ENCODE data around the gene PRR16.
"Not testable (repeated sequence)": the region's sequence is repeated elsewhere in the genome, so short reads cannot be mapped to it uniquely, and the experiment has no call there.

PRR16 gene

GRCh38 chr5:120682851-120683250, 218.8 kb downstream of the PRR16 start:
- no peak for DNase-seq

GRCh38 chr5:120683580-120683979, 219.5 kb downstream of the PRR16 start:
- no peak for DNase-seq

- DNase-seq: no peak
These were observed 220.1 kb downstream of the PRR16 start for GRCh38 chr5:120684213-120684612.

- no peak for DNase-seq
These were observed 220.8 kb downstream of the PRR16 start for GRCh38 chr5:120684749-120685415.

GRCh38 chr5:120690621-120691407, 226.7 kb downstream of the PRR16 start:
- no peak for DNase-seq

- DNase-seq: no peak
These were observed 228.2 kb downstream of the PRR16 start for GRCh38 chr5:120692325-120692724.

GRCh38 chr5:120695368-120695880, 231.3 kb downstream of the PRR16 start:
- DNase-seq: no peak

GRCh38 chr5:120697147-120697546, 233.0 kb downstream of the PRR16 start:
- no peak for DNase-seq

- DNase-seq: not testable (repeated sequence)
These were observed 233.7 kb downstream of the PRR16 start for GRCh38 chr5:120697670-120698327.

- not testable (repeated sequence) for DNase-seq
These were observed 236.6 kb downstream of the PRR16 start for GRCh38 chr5:120700653-120701052.

- not testable (repeated sequence) for DNase-seq
These were observed 238.9 kb downstream of the PRR16 start for GRCh38 chr5:120702817-120703538.

GRCh38 chr5:120703918-120704587, 240.0 kb downstream of the PRR16 start:
- no peak for DNase-seq

GRCh38 chr5:120706877-120707276, 242.8 kb downstream of the PRR16 start:
- no peak for DNase-seq

- no peak for DNase-seq
These were observed 253.3 kb downstream of the PRR16 start for GRCh38 chr5:120717381-120717780.

- no peak for DNase-seq
These were observed 266.1 kb downstream of the PRR16 start for GRCh38 chr5:120730214-120730613.

GRCh38 chr5:120734033-120734432, 269.9 kb downstream of the PRR16 start:
- DNase-seq: no peak

GRCh38 chr5:120735076-120735475, 271.0 kb downstream of the PRR16 start:
- no peak for DNase-seq
